ENCODE measurements around the gene MPC1.

DNA sequence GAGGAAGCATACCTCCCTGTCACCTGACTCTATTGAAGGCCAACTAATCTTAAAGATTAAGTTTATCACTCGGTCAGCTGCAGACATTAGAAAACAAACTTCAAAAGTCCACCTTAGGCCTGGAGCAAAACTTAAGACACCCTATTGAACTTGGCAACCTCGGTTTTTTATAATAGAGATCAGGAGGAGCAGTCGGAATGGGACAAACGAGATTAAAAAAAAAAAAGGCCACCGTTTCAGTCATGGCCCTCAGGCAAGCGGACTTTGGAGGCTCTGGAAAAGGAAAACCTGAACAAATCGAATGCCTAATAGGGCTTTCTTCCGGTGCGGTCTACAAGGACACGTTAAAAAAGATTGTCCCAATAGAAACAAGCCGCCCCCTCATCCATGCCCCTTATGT is 67.3 kb downstream of the MPC1 start:
- TF ChIP-seq, protein P1, sequence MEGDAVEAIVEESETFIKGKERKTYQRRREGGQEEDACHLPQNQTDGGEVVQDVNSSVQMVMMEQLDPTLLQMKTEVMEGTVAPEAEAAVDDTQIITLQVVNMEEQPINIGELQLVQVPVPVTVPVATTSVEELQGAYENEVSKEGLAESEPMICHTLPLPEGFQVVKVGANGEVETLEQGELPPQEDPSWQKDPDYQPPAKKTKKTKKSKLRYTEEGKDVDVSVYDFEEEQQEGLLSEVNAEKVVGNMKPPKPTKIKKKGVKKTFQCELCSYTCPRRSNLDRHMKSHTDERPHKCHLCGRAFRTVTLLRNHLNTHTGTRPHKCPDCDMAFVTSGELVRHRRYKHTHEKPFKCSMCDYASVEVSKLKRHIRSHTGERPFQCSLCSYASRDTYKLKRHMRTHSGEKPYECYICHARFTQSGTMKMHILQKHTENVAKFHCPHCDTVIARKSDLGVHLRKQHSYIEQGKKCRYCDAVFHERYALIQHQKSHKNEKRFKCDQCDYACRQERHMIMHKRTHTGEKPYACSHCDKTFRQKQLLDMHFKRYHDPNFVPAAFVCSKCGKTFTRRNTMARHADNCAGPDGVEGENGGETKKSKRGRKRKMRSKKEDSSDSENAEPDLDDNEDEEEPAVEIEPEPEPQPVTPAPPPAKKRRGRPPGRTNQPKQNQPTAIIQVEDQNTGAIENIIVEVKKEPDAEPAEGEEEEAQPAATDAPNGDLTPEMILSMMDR (IDR thresholded peaks at IDR 0.05; ENCODE audit: low read depth, low read length, poor library complexity, severe bottlenecking), result no peak
- TF ChIP-seq EZH2phosphoT487 (IDR thresholded peaks at IDR 0.05; ENCODE audit: borderline replicate concordance, low read length), result no peak
